ENCODE results near the gene GINS3.

GINS3 gene

DNA sequence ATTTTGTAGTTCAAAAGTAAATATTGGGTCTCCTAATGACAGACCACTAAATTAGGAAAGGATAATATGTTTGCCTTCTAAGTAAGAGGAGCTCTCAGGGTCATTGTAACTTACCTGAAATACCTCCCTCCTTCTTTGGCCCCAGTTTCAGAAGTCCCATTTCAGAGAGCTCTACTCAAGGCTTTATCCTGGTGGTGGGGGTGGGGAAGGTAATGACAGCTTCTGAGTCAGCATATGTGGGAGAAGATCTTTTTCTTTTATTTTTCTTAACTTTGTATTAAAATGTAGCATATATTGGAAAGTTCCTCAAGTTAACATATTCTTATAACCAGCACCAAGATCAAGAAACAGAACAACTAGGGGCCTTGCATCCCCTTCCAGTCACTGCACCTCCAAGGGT lies 16.9 kb upstream of the GINS3 start (continued):
- TF ChIP-seq, protein P1, sequence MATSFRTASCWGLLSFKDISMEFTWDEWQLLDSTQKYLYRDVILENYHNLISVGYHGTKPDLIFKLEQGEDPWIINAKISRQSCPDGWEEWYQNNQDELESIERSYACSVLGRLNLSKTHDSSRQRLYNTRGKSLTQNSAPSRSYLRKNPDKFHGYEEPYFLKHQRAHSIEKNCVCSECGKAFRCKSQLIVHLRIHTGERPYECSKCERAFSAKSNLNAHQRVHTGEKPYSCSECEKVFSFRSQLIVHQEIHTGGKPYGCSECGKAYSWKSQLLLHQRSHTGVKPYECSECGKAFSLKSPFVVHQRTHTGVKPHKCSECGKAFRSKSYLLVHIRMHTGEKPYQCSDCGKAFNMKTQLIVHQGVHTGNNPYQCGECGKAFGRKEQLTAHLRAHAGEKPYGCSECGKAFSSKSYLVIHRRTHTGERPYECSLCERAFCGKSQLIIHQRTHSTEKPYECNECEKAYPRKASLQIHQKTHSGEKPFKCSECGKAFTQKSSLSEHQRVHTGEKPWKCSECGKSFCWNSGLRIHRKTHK (tag by site-specific recombination; IDR thresholded peaks at IDR 0.05): no peak
- TF ChIP-seq, protein P2, sequence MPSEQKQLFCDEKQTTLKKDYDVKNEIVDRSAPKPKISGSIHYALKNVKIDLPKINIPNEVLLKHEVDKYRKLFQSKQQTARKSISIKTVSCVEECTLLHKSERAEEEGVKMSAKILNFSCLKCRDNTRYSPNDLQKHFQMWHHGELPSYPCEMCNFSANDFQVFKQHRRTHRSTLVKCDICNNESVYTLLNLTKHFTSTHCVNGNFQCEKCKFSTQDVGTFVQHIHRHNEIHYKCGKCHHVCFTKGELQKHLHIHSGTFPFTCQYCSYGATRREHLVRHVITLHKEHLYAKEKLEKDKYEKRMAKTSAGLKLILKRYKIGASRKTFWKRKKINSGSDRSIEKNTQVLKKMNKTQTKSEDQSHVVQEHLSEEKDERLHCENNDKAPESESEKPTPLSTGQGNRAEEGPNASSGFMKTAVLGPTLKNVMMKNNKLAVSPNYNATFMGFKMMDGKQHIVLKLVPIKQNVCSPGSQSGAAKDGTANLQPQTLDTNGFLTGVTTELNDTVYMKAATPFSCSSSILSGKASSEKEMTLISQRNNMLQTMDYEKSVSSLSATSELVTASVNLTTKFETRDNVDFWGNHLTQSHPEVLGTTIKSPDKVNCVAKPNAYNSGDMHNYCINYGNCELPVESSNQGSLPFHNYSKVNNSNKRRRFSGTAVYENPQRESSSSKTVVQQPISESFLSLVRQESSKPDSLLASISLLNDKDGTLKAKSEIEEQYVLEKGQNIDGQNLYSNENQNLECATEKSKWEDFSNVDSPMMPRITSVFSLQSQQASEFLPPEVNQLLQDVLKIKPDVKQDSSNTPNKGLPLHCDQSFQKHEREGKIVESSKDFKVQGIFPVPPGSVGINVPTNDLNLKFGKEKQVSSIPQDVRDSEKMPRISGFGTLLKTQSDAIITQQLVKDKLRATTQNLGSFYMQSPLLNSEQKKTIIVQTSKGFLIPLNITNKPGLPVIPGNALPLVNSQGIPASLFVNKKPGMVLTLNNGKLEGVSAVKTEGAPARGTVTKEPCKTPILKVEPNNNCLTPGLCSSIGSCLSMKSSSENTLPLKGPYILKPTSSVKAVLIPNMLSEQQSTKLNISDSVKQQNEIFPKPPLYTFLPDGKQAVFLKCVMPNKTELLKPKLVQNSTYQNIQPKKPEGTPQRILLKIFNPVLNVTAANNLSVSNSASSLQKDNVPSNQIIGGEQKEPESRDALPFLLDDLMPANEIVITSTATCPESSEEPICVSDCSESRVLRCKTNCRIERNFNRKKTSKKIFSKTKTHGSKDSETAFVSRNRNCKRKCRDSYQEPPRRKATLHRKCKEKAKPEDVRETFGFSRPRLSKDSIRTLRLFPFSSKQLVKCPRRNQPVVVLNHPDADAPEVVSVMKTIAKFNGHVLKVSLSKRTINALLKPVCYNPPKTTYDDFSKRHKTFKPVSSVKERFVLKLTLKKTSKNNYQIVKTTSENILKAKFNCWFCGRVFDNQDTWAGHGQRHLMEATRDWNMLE (tag by site-specific recombination; conservative IDR thresholded peaks at IDR 0.05; ENCODE audit: low read depth): no peak
- TF ChIP-seq ZNF843 (tag by site-specific recombination; IDR thresholded peaks at IDR 0.05) (no peak), PRDM1 (tag by site-specific recombination; IDR thresholded peaks at IDR 0.05) (no peak)

DNA sequence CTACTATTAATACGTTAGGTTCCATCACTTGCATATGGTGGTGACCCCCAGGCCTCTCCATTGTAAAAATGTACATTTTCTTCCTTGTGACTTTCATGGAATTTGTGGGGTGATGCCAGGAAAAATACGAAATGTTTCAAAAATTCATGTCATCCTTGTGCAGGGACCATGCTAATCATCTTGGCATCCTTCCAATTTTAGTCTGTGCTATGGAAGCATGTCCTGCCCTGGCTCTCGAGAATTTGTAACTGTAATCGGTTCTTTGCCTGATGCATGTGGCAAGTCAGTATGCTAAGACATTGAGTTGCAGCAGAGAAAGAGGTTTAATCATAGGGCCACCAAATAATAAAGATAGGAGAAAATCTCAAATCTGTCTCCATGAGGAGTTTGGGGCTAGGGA lies 14.3 kb upstream of the GINS3 start:
- no peaks in the 10 kb centered on the region for H3K36me3 ChIP-seq (ENCODE audit: control insufficient read depth in 2 of 2, insufficient read depth in 1 of 2, low read length in 2 of 2)
- POLR2A ChIA-PET: no interaction called here
- TF ChIP-seq ZNF596 (tag by site-specific recombination; IDR thresholded peaks at IDR 0.05) (no peak), ZNF266 (tag by site-specific recombination; IDR thresholded peaks at IDR 0.05; ENCODE audit: low read depth) (no peak), ZNF138 (tag by site-specific recombination; IDR thresholded peaks at IDR 0.05; ENCODE audit: borderline replicate concordance) (no peak), TRIM28 (IDR thresholded peaks at IDR 0.05; ENCODE audit: borderline replicate concordance, low read length) (no peak), ZNF175 (tag by site-specific recombination; IDR thresholded peaks at IDR 0.05) (no peak), ZNF830 (tag by site-specific recombination; IDR thresholded peaks at IDR 0.05; ENCODE audit: low read depth) (no peak), SALL2 (tag by site-specific recombination; IDR thresholded peaks at IDR 0.05; ENCODE audit: borderline replicate concordance) (no peak), MYNN (tag by site-specific recombination; IDR thresholded peaks at IDR 0.05; ENCODE audit: borderline replicate concordance) (no peak), ZNF660 (tag by site-specific recombination; IDR thresholded peaks at IDR 0.05) (no peak)
- TF ChIP-seq, protein P3, sequence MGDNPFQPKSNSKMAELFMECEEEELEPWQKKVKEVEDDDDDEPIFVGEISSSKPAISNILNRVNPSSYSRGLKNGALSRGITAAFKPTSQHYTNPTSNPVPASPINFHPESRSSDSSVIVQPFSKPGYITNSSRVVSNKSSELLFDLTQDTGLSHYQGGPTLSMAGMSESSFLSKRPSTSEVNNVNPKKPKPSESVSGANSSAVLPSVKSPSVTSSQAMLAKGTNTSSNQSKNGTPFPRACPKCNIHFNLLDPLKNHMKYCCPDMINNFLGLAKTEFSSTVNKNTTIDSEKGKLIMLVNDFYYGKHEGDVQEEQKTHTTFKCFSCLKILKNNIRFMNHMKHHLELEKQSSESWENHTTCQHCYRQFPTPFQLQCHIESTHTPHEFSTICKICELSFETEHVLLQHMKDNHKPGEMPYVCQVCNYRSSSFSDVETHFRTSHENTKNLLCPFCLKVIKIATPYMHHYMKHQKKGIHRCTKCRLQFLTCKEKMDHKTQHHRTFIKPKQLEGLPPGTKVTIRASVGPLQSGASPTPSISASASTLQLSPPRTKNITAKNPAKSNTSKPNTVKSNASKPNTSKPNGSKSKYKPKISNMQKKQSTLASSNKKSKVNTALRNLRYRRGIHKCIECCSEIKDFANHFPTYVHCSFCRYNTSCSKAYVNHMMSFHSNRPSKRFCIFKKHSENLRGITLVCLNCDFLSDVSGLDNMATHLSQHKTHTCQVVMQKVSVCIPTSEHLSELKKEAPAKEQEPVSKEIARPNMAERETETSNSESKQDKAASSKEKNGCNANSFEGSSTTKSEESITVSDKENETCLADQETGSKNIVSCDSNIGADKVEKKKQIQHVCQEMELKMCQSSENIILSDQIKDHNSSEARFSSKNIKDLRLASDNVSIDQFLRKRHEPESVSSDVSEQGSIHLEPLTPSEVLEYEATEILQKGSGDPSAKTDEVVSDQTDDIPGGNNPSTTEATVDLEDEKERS (tag by site-specific recombination; IDR thresholded peaks at IDR 0.05): no peak
- TF ChIP-seq, protein P4, sequence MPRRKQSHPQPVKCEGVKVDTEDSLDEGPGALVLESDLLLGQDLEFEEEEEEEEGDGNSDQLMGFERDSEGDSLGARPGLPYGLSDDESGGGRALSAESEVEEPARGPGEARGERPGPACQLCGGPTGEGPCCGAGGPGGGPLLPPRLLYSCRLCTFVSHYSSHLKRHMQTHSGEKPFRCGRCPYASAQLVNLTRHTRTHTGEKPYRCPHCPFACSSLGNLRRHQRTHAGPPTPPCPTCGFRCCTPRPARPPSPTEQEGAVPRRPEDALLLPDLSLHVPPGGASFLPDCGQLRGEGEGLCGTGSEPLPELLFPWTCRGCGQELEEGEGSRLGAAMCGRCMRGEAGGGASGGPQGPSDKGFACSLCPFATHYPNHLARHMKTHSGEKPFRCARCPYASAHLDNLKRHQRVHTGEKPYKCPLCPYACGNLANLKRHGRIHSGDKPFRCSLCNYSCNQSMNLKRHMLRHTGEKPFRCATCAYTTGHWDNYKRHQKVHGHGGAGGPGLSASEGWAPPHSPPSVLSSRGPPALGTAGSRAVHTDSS (tag by site-specific recombination; IDR thresholded peaks at IDR 0.05): no peak
- TF ChIP-seq, protein P5, sequence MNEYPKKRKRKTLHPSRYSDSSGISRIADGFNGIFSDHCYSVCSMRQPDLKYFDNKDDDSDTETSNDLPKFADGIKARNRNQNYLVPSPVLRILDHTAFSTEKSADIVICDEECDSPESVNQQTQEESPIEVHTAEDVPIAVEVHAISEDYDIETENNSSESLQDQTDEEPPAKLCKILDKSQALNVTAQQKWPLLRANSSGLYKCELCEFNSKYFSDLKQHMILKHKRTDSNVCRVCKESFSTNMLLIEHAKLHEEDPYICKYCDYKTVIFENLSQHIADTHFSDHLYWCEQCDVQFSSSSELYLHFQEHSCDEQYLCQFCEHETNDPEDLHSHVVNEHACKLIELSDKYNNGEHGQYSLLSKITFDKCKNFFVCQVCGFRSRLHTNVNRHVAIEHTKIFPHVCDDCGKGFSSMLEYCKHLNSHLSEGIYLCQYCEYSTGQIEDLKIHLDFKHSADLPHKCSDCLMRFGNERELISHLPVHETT (tag by site-specific recombination; IDR thresholded peaks at IDR 0.05): no peak

More for the DNA sequence above, 14.3 kb upstream of the GINS3 start:
- Histone ChIP-seq H3K4me3 (ENCODE audit: low read depth, low read length) (no peak overlapping the region), H3K4me1 (ENCODE audit: control insufficient read depth, insufficient read depth, low read length) (no peaks in the 10 kb centered on the region), H3K9me3 (ENCODE audit: control insufficient read depth, insufficient read depth, low read depth, low read length) (no peaks in the 10 kb centered on the region), H3K27ac (ENCODE audit: extremely low read depth, low read depth, low read length) (no peak overlapping the region)
- CTCF ChIA-PET: no interaction called here

Measured in HEK293 (cell line).